GM19328 (cell line): ENCODE results near the gene NRBP1.

Experiments
- ATAC-seq: cut with Tn5 transposase; IDR thresholded peaks from one replicate; pipeline ENCODE4 v1.9.1; 2021; ENCODE audit warnings: mild to moderate bottlenecking, moderate library complexity; ENCODE audit not compliant: unreplicated experiment

Gene NRBP1

DNA sequence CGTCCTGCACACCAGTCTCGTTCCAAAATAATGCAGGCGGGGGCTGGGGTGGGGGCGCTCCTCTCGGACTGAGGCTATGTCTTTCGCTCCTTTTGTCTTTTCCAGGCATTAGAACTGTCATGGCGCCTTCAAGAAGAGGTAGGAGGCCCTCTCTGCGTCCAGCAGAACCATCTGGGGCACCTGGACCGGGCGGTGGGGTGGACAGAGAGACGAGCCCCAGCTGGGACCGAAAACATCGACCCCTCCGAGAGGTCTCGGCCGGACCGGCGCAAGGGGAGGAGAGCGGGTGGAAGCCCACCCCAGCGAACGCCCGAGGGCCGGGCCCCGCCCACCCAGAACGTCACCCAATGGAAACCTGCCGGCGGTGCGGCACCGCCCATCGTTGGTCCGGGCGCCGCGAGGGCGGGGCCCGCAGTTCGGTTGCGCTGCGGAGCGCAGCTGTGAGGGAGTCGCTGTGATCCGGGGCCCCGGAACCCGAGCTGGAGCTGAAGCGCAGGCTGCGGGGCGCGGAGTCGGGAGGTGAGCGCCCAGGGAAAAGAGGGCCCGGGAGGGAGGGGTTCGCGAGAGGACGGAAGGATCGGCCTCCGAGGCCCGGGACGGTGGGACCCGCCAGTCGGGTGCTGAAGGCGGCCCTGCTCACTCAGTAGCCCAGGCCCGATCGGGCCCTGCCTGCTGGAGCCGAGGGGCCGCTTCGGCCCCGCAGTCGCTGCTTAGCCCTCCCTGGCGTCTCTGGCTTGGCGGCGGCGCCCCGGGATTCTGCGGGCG lies at the start of gene NRBP1:
NRBP1 (plus strand) TSS at position 419 of the 765 bp plus-strand sequence. CDS start 4,643 bp downstream, outside the sequence.
- ATAC-seq = peak; percentile 81

GRCh38 chr2:27378809-27379290 lies 49.6 kb upstream of the NRBP1 start:
- ATAC-seq = no peak

DNA sequence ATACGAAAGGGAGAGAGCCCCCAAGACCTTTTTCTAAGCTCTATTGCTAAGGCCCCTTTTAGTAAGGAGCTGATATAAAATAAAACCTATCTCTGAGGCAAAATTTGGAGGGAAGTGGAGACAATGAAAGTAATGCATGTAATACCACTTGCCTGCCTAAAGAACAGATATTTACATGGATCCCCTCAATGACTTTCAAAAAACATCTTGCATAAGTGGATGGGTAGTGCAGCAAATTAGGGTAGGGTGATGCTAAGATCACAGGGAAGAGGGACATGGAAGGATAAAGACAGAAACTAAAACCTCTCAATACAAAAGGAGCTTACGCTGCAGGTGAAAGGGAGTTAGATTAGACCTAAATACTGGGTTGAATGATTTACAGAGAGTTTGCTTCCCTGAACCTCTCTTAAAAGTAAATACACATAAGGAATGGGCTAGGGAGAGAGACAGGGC lies 49.0 kb upstream of the NRBP1 start:
- ATAC-seq = no peak

- ATAC-seq = peak; percentile 41
Measured at GRCh38 chr2:27379836-27380625, 48.4 kb upstream of the NRBP1 start.

DNA sequence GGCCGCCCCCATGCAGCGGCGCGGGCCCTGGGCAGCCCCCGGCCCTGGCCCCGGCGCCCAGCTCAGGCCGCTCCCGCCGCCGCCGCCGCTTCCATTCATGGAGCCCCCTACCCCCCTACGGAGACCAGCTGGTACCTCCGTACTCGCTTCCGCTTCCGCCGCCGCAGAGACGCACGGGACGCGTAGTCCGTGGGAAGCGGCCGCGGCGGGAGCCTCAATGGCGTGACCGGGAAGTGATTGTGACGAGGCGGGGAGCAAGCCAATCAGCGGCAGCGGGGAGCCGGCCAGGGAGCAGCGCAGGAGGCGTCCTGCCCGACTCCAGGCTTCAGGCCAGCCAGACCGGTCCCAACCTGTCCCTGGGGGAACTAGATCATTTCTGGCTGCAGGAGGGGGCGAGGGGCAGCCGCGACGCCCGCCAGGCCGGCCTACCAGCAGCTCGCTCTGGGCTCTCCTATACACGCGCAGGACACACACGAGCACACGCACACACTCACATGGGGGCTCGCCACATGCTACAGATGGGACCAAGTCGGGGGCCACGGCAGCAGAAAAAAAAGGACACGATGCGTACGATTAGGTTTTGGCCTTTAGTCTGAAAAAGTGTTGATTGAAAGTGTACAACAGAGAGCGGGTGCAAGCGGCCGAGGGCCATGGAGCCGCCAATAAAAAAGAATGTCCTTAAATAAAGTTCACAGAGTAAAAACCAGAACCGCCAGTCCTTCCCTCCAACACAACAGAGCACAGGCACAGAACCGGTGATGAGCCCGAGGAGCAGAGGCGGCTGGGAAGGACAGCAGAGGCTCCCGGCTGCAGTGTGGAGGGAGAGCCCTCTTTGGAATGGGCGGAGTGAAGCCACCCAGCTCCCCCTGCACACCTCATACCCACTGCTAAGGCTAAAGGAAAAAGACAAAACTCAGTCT lies 47.5 kb upstream of the NRBP1 start, which contains the start of gene ZNF513:
ZNF513 (minus strand) TSS at position 109 of the 920 bp plus-strand sequence. CDS start 208 bp downstream, outside the sequence.
- peak; percentile 92 for ATAC-seq

DNA sequence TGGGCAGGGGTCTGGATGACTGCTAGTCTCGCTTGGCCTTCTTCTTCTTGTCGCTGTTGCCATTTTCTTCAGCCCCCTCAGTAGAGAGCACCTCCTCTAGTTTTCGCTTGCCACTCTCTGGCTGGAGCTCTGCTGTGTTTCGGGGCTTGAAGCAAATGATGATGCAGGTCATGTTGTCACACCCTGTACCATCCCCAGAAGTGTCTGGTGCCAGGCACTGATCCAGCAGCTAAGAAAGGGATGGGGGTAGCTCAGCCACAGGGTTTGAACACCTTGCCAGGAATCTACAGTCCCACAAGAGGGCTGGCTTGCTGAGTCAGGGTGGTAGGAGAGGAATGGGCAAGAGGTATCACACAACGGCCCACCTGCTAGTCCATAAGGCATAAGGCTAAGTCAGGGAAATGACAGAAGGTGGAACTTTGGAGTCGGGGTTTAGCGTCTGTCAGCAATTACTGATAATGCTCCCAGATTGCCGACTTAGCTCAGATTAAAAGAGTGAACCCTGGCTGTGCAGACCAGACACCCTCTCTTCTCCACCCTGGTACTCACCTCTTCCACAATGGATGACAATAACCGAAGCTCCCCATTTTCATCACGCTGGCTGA lies 46.8 kb upstream of the NRBP1 start:
- ATAC-seq = no peak

GRCh38 chr2:27390822-27391679 lies 37.4 kb upstream of the NRBP1 start:
- no peak for ATAC-seq

DNA sequence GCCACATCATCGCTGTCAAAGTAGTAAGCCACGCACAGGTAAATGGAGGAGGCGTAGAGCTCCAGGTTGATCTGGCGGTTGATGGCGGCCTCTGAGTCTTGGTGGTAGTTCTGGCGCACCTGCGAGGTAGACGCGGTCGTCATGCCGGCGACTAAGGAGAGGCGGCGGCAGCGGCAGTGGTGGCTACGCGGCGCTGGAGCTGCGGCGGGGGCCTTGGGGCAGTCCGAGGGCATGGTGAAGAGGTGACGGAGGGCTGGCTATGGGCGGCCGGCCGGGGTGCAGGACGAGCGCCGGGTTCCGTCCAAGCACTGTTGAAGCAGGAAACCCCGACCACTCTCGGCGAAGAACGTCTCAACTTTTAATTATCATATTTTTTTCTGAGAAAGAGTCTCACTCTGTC lies 35.2 kb upstream of the NRBP1 start:
- ATAC-seq = no peak

- ATAC-seq = no peak
Measured at GRCh38 chr2:27398962-27399361, 29.5 kb upstream of the NRBP1 start.

DNA sequence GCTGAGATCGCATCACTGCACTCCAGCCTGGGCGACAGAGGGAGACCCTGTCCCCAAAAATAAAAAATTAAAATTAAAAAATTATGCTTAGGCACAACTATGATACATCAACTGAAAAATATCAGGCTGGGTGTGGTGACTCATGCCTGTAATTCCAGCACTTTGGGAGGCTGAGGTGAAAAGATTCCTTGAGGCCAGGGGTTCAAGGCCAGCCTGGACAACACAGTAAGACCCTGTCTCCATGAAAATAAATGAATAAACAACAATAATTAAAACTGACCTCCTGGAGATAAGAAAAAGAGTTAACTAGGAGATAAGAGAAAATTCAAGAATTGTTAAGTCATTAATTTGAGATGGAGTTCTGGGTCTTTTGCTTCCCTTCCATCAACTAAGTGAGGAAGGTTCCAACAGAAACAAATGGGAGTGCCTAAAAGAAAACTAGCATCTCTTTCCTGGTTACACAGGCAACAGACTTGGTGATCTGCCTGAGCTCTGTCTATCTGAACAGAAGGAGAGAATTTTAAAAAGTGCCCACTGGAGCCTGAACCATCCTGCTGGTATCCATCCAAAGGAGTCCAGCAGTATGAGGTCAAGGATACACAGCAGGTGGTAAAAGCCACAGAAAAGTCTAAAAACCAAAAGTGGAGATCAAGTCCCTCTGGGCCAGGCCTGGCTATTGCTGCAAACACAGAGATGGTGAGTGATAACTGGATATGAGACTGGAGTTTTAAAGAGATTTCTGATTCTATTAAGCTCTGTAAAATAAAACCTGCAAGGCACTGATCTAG lies 27.9 kb upstream of the NRBP1 start:
- ATAC-seq = no peak

DNA sequence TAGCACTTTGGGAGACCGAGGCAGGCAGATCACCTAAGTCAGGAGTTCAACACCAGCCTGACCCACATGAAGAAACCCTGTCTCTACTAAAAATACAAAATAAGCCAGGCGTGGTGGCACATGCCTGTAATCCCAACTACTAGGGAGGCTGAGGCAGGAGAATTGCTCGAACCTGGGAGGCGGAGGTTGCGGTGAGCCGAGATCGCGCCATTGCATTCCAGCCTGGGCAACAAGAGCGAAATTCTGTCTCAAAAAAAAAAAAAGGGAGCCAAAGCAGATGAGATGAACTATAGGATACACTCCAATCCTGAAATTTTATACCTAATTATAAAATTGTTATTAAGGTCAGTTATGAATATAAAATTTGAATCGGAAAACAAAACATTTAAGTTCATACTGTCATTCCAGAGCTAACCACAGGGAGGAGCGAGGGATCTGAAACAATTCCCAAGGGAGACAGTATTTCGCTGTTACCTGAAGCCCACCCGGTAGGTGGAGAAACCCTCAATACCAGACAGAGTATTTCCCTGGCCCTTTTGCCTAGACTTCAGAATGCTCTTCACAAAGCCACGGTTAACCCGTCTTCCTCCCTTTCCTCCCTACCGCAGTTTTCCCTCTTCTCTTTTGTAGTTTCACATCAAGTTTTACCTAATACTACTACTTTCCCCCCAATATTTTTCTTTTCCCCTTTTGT lies 20.5 kb upstream of the NRBP1 start:
- ATAC-seq = no peak

DNA sequence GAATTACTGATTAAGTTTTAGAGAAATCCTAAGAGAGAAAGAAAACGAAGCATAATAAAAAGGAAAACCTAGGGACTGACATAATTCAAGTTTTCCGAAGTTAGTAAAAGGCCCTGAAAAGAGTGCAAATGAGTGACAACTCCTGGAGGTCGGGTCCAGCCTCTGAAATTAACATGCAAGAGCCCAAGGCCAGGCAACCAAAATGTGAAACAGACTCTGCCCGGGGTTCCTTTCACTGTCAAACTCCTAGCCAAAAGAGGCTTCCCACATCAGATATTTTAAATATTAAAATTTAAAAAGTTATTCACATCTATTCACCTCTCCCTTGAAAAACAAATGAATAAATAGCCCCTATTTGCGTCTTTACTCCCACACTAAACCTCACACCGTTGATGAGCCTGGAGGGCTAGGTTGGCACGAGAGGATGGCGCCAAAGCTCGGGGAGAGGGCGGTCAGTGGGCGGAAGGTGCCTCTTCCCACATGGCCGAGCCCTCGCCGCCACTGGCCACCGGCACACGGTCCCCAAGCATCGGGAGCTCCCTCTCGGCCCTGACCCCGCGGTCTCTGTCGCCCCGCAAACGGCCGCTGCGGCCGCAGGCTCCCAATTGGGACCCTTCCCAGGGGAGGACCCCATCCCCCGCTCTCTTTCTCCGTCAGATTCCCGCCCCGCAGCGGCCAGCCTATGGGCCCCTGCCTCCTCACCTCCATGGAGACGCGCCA lies 19.7 kb upstream of the NRBP1 start:
- peak; percentile 33 for ATAC-seq

DNA sequence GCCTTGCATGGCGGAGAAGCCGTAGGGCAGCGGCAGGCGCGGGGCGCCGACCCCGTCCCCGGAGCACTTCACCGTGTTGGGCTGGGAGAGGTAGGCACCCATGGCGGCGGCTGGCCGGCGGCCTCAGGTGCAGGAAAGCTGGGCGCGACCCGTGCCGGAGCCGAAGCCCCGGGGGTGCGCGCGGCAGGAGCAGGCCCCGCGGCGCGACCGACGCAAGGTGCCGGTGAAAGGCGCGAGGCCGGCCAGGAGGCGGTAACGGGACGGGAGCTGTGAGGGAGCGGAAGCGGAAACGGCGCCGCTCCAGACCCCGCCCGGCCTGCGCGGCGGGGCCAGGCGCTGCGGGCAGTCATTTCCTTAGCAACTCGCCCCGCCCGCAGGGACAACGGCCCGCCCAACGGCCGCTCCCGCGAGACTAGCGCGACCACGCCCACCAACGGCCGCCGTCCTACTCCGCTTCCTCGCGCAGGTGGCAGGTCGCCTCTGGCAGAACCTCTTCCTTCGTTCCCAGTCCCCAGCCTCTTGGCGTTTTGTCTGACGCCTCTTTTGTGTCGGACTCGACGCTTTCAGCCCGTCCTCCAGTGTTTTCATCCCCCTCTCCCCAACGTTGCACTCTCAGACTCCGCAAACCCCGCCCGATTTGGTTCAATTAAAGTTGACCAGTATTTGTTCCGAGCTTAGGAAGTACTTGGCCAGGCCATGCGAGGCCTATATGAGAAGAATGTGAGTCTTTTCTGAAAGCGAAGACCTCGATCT lies 18.9 kb upstream of the NRBP1 start, which contains the start of gene PPM1G:
PPM1G (minus strand) TSS at position 271 of the 753 bp plus-strand sequence; CDS start at position 102, 169 bp downstream.
- ATAC-seq = peak; percentile 95

DNA sequence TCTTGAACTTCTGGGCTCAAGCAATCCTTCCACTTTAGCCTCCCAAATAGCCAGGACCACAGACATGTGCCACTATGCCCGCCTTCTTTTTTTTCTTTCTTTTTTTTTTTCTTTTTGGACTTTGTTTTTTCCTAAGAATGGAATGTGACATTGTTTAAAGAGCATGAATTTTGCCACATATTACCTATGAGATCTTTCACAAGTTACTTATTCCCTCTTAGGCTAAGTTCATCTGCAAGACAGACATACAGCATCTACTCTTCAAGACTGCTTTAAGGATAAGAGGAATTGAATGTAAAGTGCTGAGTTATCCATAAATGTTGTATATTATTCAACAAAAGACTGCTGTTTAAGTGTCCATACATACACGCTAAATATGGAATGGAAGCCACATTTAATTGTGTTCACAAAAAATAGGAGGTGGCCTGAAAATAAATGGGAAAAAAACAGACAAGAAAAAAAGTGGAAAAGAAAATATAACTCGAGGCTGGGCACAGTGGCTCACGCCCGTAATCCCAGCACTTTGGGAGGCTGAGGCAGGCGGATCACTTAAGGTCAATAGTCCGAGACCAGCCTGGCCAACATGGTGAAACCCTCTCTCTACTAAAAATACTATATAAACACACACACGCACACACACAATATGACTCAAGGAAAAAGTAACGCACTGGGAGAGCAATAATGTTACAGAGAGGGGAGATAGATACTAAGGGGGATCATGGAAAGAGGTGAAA lies 15.8 kb upstream of the NRBP1 start:
- ATAC-seq = no peak

- ATAC-seq = no peak
Measured at GRCh38 chr2:27416151-27416550, 12.3 kb upstream of the NRBP1 start.

DNA sequence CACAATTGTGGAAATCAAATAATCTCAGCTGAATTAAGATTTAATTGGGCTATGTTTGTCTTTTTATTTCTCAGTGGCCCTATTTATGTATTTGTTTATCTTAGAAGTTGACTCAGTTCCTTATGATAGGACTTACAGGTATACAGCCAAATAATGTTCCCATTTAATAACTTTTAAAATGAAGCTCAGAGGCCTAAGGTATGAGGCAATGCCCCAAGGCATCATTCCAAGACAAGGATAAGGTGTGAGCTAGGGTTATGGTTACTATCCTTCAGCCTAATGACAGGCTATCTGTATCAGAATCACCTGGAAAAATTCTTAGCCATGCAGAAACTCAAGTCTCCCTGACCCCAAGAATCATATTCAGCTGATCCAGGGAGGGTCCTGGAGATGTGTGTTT lies 7.4 kb upstream of the NRBP1 start:
- no peak for ATAC-seq
